ENCODE measurements around the gene FBN3. TPM values are rescaled to one million over a fixed set of nuclear protein-coding genes. Genes with fewer than 3 reads are reported as not detected.

FBN3 gene
- total and polyA plus RNA-seq, 2 donors (not counting 1 experiment from before 2014, with no cell fraction given) = not detected

- no peak overlapping the region for H3K9ac ChIP-seq (ENCODE audit: low read length)
- H3K9me3 ChIP-seq (ENCODE audit: control extremely low read depth in 1 of 3, control insufficient read depth in 2 of 3, insufficient read depth in 1 of 3, low read length in 2 of 3) = peaks cover 0 to 10% (median 0%) of the 10 kb centered on the region in 3 donors
- peaks cover 0 to 4% (median 0%) of the 10 kb centered on the region in 4 experiments for H3K27me3 ChIP-seq (replicated peaks in 1 of 4; ENCODE audit: control extremely low read depth in 1 of 4, control insufficient read depth in 3 of 4, insufficient read depth in 4 of 4, low read length in 3 of 4)
- no peak overlapping the region for H3K27ac ChIP-seq (ENCODE audit: low read length in 2 of 2)
- H3K79me2 ChIP-seq (ENCODE audit: control insufficient read depth, insufficient read depth, low read length) = no peaks in the 10 kb centered on the region
- peaks cover 15% of the 10 kb centered on the region for H3K27me3 Mint-ChIP-seq
- ATAC-seq (ENCODE audit: low read depth) (no peak), DNase-seq (no peak)
- H3K4me1 Mint-ChIP-seq = no peaks in the 10 kb centered on the region
- H3K4me2 ChIP-seq (replicated peaks; ENCODE audit: low read depth, low read length, poor library complexity, severe bottlenecking) = no peak overlapping the region
- TF ChIP-seq EZH2 (IDR thresholded peaks at IDR 0.05; ENCODE audit: borderline replicate concordance, insufficient read depth, low read depth, low read length, poor library complexity, severe bottlenecking) = no peak
- TF ChIP-seq, protein P1, sequence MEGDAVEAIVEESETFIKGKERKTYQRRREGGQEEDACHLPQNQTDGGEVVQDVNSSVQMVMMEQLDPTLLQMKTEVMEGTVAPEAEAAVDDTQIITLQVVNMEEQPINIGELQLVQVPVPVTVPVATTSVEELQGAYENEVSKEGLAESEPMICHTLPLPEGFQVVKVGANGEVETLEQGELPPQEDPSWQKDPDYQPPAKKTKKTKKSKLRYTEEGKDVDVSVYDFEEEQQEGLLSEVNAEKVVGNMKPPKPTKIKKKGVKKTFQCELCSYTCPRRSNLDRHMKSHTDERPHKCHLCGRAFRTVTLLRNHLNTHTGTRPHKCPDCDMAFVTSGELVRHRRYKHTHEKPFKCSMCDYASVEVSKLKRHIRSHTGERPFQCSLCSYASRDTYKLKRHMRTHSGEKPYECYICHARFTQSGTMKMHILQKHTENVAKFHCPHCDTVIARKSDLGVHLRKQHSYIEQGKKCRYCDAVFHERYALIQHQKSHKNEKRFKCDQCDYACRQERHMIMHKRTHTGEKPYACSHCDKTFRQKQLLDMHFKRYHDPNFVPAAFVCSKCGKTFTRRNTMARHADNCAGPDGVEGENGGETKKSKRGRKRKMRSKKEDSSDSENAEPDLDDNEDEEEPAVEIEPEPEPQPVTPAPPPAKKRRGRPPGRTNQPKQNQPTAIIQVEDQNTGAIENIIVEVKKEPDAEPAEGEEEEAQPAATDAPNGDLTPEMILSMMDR (IDR thresholded peaks at IDR 0.05) = no peak
- H3K4me1 ChIP-seq (ENCODE audit: control insufficient read depth in 2 of 2, insufficient read depth in 2 of 2, low read length in 2 of 2) = no peaks in the 10 kb centered on the region
- H4K20me1 ChIP-seq (ENCODE audit: control insufficient read depth, insufficient read depth, low read length, poor library complexity, severe bottlenecking) = no peaks in the 10 kb centered on the region
- intact Hi-C loops (cut with micrococcal nuclease) = no loop called here
- ChIA-PET CTCF (no interaction called here), POLR2A (no interaction called here)
- H3K9me3 Mint-ChIP-seq (ENCODE audit: insufficient read depth) = no peaks in the 10 kb centered on the region
- no peak overlapping the region for H2AFZ ChIP-seq (ENCODE audit: insufficient read depth, low read depth, low read length, poor library complexity, severe bottlenecking)
- WGBS (ENCODE audit: insufficient coverage) = 91% methylated on average over 6 of the region's 6 CpGs
- no peak overlapping the region for H3K4me3 ChIP-seq (ENCODE audit: control extremely low read depth in 1 of 5, extremely low read depth in 1 of 5, insufficient read depth in 1 of 5, low read depth in 2 of 5, low read length in 4 of 5)
- no peak overlapping the region for H3K27ac Mint-ChIP-seq
- H3K4me3 Mint-ChIP-seq = no peak overlapping the region
- H3K36me3 ChIP-seq (replicated peaks in 1 of 2; ENCODE audit: control extremely low read depth in 1 of 2, control insufficient read depth in 1 of 2, extremely low read depth in 1 of 2, insufficient read depth in 2 of 2, low read length in 1 of 2) = no peaks in the 10 kb centered on the region
These were observed 69.4 kb downstream of the FBN3 start for GRCh38 chr19:8079988-8080387.

- intact Hi-C loops (cut with micrococcal nuclease) = no loop called here
- Histone ChIP-seq H3K27me3 (replicated peaks in 1 of 4; ENCODE audit: control extremely low read depth in 1 of 4, control insufficient read depth in 3 of 4, insufficient read depth in 4 of 4, low read length in 3 of 4) (peaks cover 0 to 4% (median 0%) of the 10 kb centered on the region in 4 experiments), H3K4me3 (ENCODE audit: control extremely low read depth in 1 of 5, extremely low read depth in 1 of 5, insufficient read depth in 1 of 5, low read depth in 2 of 5, low read length in 4 of 5) (no peak overlapping the region), H3K79me2 (ENCODE audit: control insufficient read depth, insufficient read depth, low read length) (no peaks in the 10 kb centered on the region), H4K20me1 (ENCODE audit: control insufficient read depth, insufficient read depth, low read length, poor library complexity, severe bottlenecking) (no peaks in the 10 kb centered on the region), H3K4me2 (replicated peaks; ENCODE audit: low read depth, low read length, poor library complexity, severe bottlenecking) (no peak overlapping the region), H3K36me3 (replicated peaks in 1 of 2; ENCODE audit: control extremely low read depth in 1 of 2, control insufficient read depth in 1 of 2, extremely low read depth in 1 of 2, insufficient read depth in 2 of 2, low read length in 1 of 2) (no peaks in the 10 kb centered on the region), H2AFZ (ENCODE audit: insufficient read depth, low read depth, low read length, poor library complexity, severe bottlenecking) (no peak overlapping the region), H3K9me3 (ENCODE audit: control extremely low read depth in 1 of 3, control insufficient read depth in 2 of 3, insufficient read depth in 1 of 3, low read length in 2 of 3) (peaks cover 0 to 49% (median under 1%) of the 10 kb centered on the region in 3 donors), H3K27ac (ENCODE audit: low read length in 2 of 2) (no peak overlapping the region), H3K4me1 (ENCODE audit: control insufficient read depth in 2 of 2, insufficient read depth in 2 of 2, low read length in 2 of 2) (no peaks in the 10 kb centered on the region), H3K9ac (ENCODE audit: low read length) (no peak overlapping the region)
- ATAC-seq (ENCODE audit: low read depth) = no peak
- Mint-ChIP-seq H3K27ac (no peak overlapping the region), H3K4me1 (no peaks in the 10 kb centered on the region), H3K9me3 (ENCODE audit: insufficient read depth) (peaks cover 4% of the 10 kb centered on the region), H3K4me3 (no peak overlapping the region), H3K27me3 (peaks cover 12% of the 10 kb centered on the region)
- TF ChIP-seq, protein P1 (IDR thresholded peaks at IDR 0.05) = no peak
- 95% methylated on average over 5 of the region's 13 CpGs for WGBS (ENCODE audit: insufficient coverage)
- ChIA-PET POLR2A (no interaction called here), CTCF (no interaction called here)
- DNase-seq = no peak
These were observed 74.0 kb downstream of the FBN3 start for GRCh38 chr19:8075158-8076074.

All from B cell (primary cell).